A549 (cell line): ENCODE results near the gene FAM193A. TPM values are rescaled to one million over a fixed set of nuclear protein-coding genes. Genes with fewer than 3 reads are reported as not detected.

ENCODE experiments used
- ATAC-seq, 2 experiments: fragments of 200-7000 bp in 1 of 2; fragments of >200 bp in 1 of 2; cut with Nextera tagmentation in 1 of 2; cut with Tn5 transposase in 1 of 2; 3 replicates each; pipeline versions ENCODE4 v1.8.0 to v1.9.1; 2018 to 2020; ENCODE audit warnings: mild to moderate bottlenecking in 1 of 2, moderate library complexity in 1 of 2
- CTCF ChIA-PET: fragments of 300-600 bp; sonication (Branson Sonifier 250); formaldehyde crosslinking; extraction: SDS; loops from one replicate; lab custom pipeline; 2021; ENCODE audit warnings: antibody characterized with exemption, inconsistent platforms; lab: Yijun Ruan, JAX
- POLR2A ChIA-PET: fragments of 350-600 bp; formaldehyde crosslinking; extraction: SDS; loops from one replicate; lab custom pipeline; 2021; ENCODE audit warnings: antibody characterized with exemption, inconsistent platforms; lab: Yijun Ruan, JAX
- DNase-seq, 2 experiments: peaks; one replicate each; pipeline versions ENCODE4 v3.0.0 to v3.0.0-alpha.2; 2011 to 2016; ENCODE audit warnings: low read depth in 1 of 2, low spot score in 1 of 2
- FAIRE-seq: peaks from 2 replicates; lab custom pipeline; 2011; peaks lifted over from hg19 to GRCh38; lab: Jason Lieb, UNC
- H3K27ac ChIP-seq, 2 experiments: fragments of >200 bp; sonication (Bioruptor Twin); formaldehyde crosslinking; 3 replicates each; pipeline ENCODE4 v1.5.1; 2016 to 2017
- H3K4me1 ChIP-seq: fragments of >200 bp; sonication (Bioruptor Twin); formaldehyde crosslinking; 3 replicates; pipeline ENCODE4 v1.6.1; 2016
- H3K4me2 ChIP-seq: fragments of >200 bp; sonication (Bioruptor Twin); formaldehyde crosslinking; 3 replicates; pipeline ENCODE4 v1.6.1; 2016
- H3K4me3 ChIP-seq: fragments of >200 bp; sonication (Bioruptor Twin); formaldehyde crosslinking; 3 replicates; pipeline ENCODE4 v1.5.1; 2016
- H3K9me3 ChIP-seq: fragments of >200 bp; sonication (Bioruptor Twin); formaldehyde crosslinking; 3 replicates; pipeline ENCODE4 v1.6.1; 2016
- BHLHE40 ChIP-seq: IDR thresholded peaks from 2 replicates; pipeline ENCODE4 v1.6.1; 2012; ENCODE audit warnings: low read depth, low read length, inconsistent platforms
- CBX2 ChIP-seq: fragments of 200-600 bp; sonication (generic); IDR thresholded peaks from 2 replicates; pipeline ENCODE4 v1.6.1; 2016; ENCODE audit warnings: low read depth, mild to moderate bottlenecking, borderline replicate concordance
- CHD2 ChIP-seq: fragments of 150-350 bp; IDR thresholded peaks from 2 replicates; pipeline ENCODE4 v1.6.1; 2014; ENCODE audit warnings: low read length; ENCODE audit not compliant: partially characterized antibody
- CHD4 ChIP-seq: fragments of 200-600 bp; sonication (generic); IDR thresholded peaks from 2 replicates; pipeline ENCODE4 v1.6.1; 2016; ENCODE audit warnings: antibody characterized with exemption, mild to moderate bottlenecking, borderline replicate concordance
- CTCF ChIP-seq: fragments of >200 bp; sonication (Bioruptor Twin); formaldehyde crosslinking; IDR thresholded peaks from 3 replicates; pipeline ENCODE4 v1.5.1; 2016
- FOSL2 ChIP-seq, 2 experiments: fragments of 450-650 bp in 1 of 2; fragments of >200 bp in 1 of 2; sonication (Bioruptor Twin) in 1 of 2; formaldehyde crosslinking; IDR thresholded peaks; 2 replicates each; pipeline versions ENCODE4 v1.5.0 to v1.6.1; 2016 to 2020; ENCODE audit warnings: mild to moderate bottlenecking in 1 of 2, moderate library complexity in 1 of 2
- FOXS1 ChIP-seq: fragments of 250-450 bp; sonication (Bioruptor Pico); IDR thresholded peaks from 2 replicates; pipeline ENCODE4 v1.5.0; 2020; ENCODE audit warnings: mild to moderate bottlenecking, moderate library complexity
- HMGXB4 ChIP-seq: fragments of 250-450 bp; sonication (Bioruptor Pico); IDR thresholded peaks from 2 replicates; pipeline ENCODE4 v1.5.0; 2021; ENCODE audit warnings: mild to moderate bottlenecking, moderate library complexity, borderline replicate concordance
- HOXB5 ChIP-seq: fragments of 250-450 bp; sonication (Bioruptor Pico); IDR thresholded peaks from 2 replicates; pipeline ENCODE4 v1.5.0; 2020; ENCODE audit warnings: mild to moderate bottlenecking, moderate library complexity
- JUNB ChIP-seq: fragments of >200 bp; sonication (Bioruptor Twin); formaldehyde crosslinking; IDR thresholded peaks from 2 replicates; pipeline ENCODE4 v1.6.1; 2016
- MAX ChIP-seq: IDR thresholded peaks from 2 replicates; pipeline ENCODE4 v1.6.1; 2012
- NPAS2 ChIP-seq: fragments of 250-450 bp; sonication (Bioruptor Pico); IDR thresholded peaks from 2 replicates; pipeline ENCODE4 v1.8.0; 2022; ENCODE audit warnings: mild to moderate bottlenecking, moderate library complexity, borderline replicate concordance
- PHF8 ChIP-seq: fragments of 200-600 bp; sonication (generic); IDR thresholded peaks from 2 replicates; pipeline ENCODE4 v1.6.1; 2016; ENCODE audit warnings: low read depth, mild to moderate bottlenecking, antibody characterized with exemption, moderate library complexity, borderline replicate concordance
- REST ChIP-seq: fragments of 200-600 bp; sonication (generic); IDR thresholded peaks from 2 replicates; pipeline ENCODE4 v1.6.1; 2016; ENCODE audit warnings: antibody characterized with exemption, mild to moderate bottlenecking, moderate library complexity
- SMC3 ChIP-seq: fragments of >200 bp; sonication (Bioruptor Twin); formaldehyde crosslinking; IDR thresholded peaks from 3 replicates; pipeline ENCODE4 v1.6.1; 2018; ENCODE audit warnings: inconsistent platforms
- TFCP2L1 ChIP-seq: fragments of 250-450 bp; sonication (Bioruptor Pico); IDR thresholded peaks from 2 replicates; pipeline ENCODE4 v1.5.0; 2021; ENCODE audit warnings: mild to moderate bottlenecking
- USF2 ChIP-seq: fragments of 450-650 bp; IDR thresholded peaks from 2 replicates; pipeline ENCODE4 v1.6.1; 2014; ENCODE audit warnings: antibody characterized with exemption
- ZC3H11A ChIP-seq: fragments of 450-650 bp; IDR thresholded peaks from 2 replicates; pipeline ENCODE4 v1.6.1; 2014; ENCODE audit warnings: antibody characterized with exemption, mild to moderate bottlenecking
- ZNF302 ChIP-seq: fragments of 250-450 bp; sonication (Bioruptor Pico); IDR thresholded peaks from 2 replicates; pipeline ENCODE4 v1.9.0; 2021; ENCODE audit warnings: inconsistent platforms, mild to moderate bottlenecking, moderate library complexity
- WGBS: methylation state at CpG from one replicate; pipeline ENCODE4 v1.1.6; 2017; ENCODE audit errors: missing lambda C conversion rate; 5-methylcytosine and 5-hydroxymethylcytosine counted together
- polyA plus RNA-seq, 4 experiments: library from polyadenylated mRNA; depleted of rRNA in 3 of 4; stranded (reverse); fragments of >200 nt; fragmentation: RNase III in 1 of 4; extraction: RNeasy Plus Mini Kit Qiagen cat#74134 plus additional on column Dnase treatment in 1 of 4; gene quantifications; 2 replicates in 3 of 4; 3 replicates in 1 of 4; pipeline ENCODE4 v1.2.3, GENCODE V29; 2011 to 2017

The FAM193A gene
- polyA plus RNA-seq, 2 of the 4 experiments (the other 2 are of a cell fraction), result 4.5 to 6.7 TPM

GRCh38 chr4:2712261-2712842 lies 175.9 kb downstream of the FAM193A start:
- H3K4me1 ChIP-seq, result no peaks in the 10 kb centered on the region
- no peak overlapping the region for H3K27ac ChIP-seq
- no peak overlapping the region for H3K4me2 ChIP-seq
- DNase-seq (no peak), FAIRE-seq (no peak), ATAC-seq (no peak)
- TF ChIP-seq CHD4 (no peak), ZNF302 (no peak), MAX (no peak), REST (no peak), SMC3 (no peak), CHD2 (no peak), CBX2 (no peak), PHF8 (no peak), HMGXB4 (CRISPR knock-in tag) (no peak), CTCF (no peak), TFCP2L1 (CRISPR knock-in tag) (no peak), NPAS2 (CRISPR knock-in tag) (no peak), HOXB5 (CRISPR knock-in tag) (no peak), FOXS1 (CRISPR knock-in tag) (no peak), FOSL2 (IDR thresholded peaks at IDR 0.05) (no peak), FOSL2 (CRISPR knock-in tag; IDR thresholded peaks at IDR 0.05) (no peak), BHLHE40 (no peak), ZC3H11A (no peak), JUNB (no peak)
- H3K9me3 ChIP-seq, result no peaks in the 10 kb centered on the region
- WGBS, result 96% methylated on average over 9 of the region's 9 CpGs
- POLR2A ChIA-PET, result no interaction called here
- H3K4me3 ChIP-seq, result no peak overlapping the region
- CTCF ChIA-PET, result no interaction called here

- H3K4me1 ChIP-seq, result no peaks in the 10 kb centered on the region
- H3K27ac ChIP-seq, result no peak overlapping the region
- CTCF ChIA-PET, result interaction anchor here (0.7 kb wide), 1 partner anchor 9 kb away, joined by 3 read pairs; no protein-coding TSS in a partner anchor
- DNase-seq (no peak), ATAC-seq (no peak), FAIRE-seq (no peak)
- H3K4me3 ChIP-seq, result no peak overlapping the region
- no peaks in the 10 kb centered on the region for H3K9me3 ChIP-seq
- no peak overlapping the region for H3K4me2 ChIP-seq
- TF ChIP-seq CHD4 (no peak), FOSL2 (IDR thresholded peaks at IDR 0.05) (no peak), FOSL2 (CRISPR knock-in tag; IDR thresholded peaks at IDR 0.05) (no peak), USF2 (no peak)
- TF ChIP-seq, all 56 proteins: peak for 0
- 95% methylated on average over 5 of the region's 5 CpGs for WGBS
- POLR2A ChIA-PET, result no interaction called here
These were observed 176.9 kb downstream of the FAM193A start for GRCh38 chr4:2713337-2713736.
